Esophagus muscularis mucosa (tissue), 4 donors: ENCODE measurements around the gene ITM2A. TPM values are rescaled to one million over a fixed set of nuclear protein-coding genes. Genes with fewer than 3 reads are reported as not detected.

Experiments used
- DNase-seq: peaks from one replicate; pipeline ENCODE4 v3.0.0-alpha.2; 2017; ENCODE audit errors: extremely low spot score
- H3K27ac ChIP-seq, 4 donors: fragments of 200-600 bp; sonication (generic); replicated peaks in 1 of 4; 1 replicate in 3 of 4; 2 replicates in 1 of 4; pipeline ENCODE4 v1.5.1; 2016 to 2019; ENCODE audit warnings: mild to moderate bottlenecking in 1 of 4
- H3K27me3 ChIP-seq, 4 donors: fragments of 200-600 bp; sonication (generic); one replicate each; pipeline versions ENCODE4 v1.5.1 to v1.6.0; 2016 to 2019
- H3K36me3 ChIP-seq, 4 donors: fragments of 200-600 bp; sonication (generic); one replicate each; pipeline ENCODE4 v1.5.1; 2016 to 2019
- H3K4me1 ChIP-seq, 4 donors: fragments of 200-600 bp; sonication (generic); one replicate each; pipeline ENCODE4 v1.5.1; 2016 to 2019
- H3K4me3 ChIP-seq, 4 donors: fragments of 200-600 bp; sonication (generic); 1 replicate in 2 of 4; 2 replicates in 2 of 4; pipeline ENCODE4 v1.5.1; 2016 to 2019; ENCODE audit warnings: mild to moderate bottlenecking in 4 of 4, moderate library complexity in 1 of 4
- H3K9me3 ChIP-seq, 4 donors: fragments of 200-600 bp; sonication (generic); 1 replicate in 3 of 4; 2 replicates in 1 of 4; pipeline ENCODE4 v1.5.1; 2016 to 2019
- CTCF ChIP-seq, 3 experiments: fragments of 200-600 bp in 2 of 3; fragments of 450-650 bp in 1 of 3; sonication (generic) in 2 of 3; IDR thresholded peaks; one replicate each; pipeline ENCODE4 v1.5.1; 2017 to 2019; ENCODE audit warnings: antibody characterized with exemption in 3 of 3, mild to moderate bottlenecking in 2 of 3, moderate library complexity in 1 of 3
- EP300 ChIP-seq: sonication (generic); formaldehyde crosslinking; IDR thresholded peaks from one replicate; pipeline ENCODE4 v1.6.1; 2017; ENCODE audit warnings: antibody characterized with exemption
- POLR2A ChIP-seq: fragments of 450-650 bp; IDR thresholded peaks from one replicate; pipeline ENCODE4 v1.6.1; 2017; ENCODE audit warnings: antibody characterized with exemption, moderate library complexity, mild to moderate bottlenecking, low read depth
- POLR2AphosphoS5 ChIP-seq, 2 donors: sonication (generic); formaldehyde crosslinking; IDR thresholded peaks; one replicate each; pipeline ENCODE4 v1.6.1; 2017; ENCODE audit warnings: antibody characterized with exemption in 2 of 2
- WGBS: methylation state at CpG from one replicate; pipeline ENCODE4 v1.1.5; 2018; 5-methylcytosine and 5-hydroxymethylcytosine counted together
- intact Hi-C: fragments of 100-400 bp; cut with DNase I; formaldehyde crosslinking; loops from one replicate; pipeline ENCODE4 v1.15.1; 2023
- total RNA-seq, 4 donors: library from RNA; depleted of rRNA; stranded (reverse); fragments of >200 nt; gene quantifications; one replicate each; pipeline versions ENCODE4 v1.1.0 to v1.2.1, GENCODE V29; 2016

Gene ITM2A
- total RNA-seq, 4 donors from 2014 or later: 19.1 to 62.8 (median 37.8) TPM

- TF ChIP-seq CTCF (IDR thresholded peaks at IDR 0.05) (no peak), POLR2AphosphoS5 (IDR thresholded peaks at IDR 0.05) (no peak), EP300 (no peak), POLR2A (no peak)
- no peak for DNase-seq
- Histone ChIP-seq H3K36me3 (no peaks in the 10 kb centered on the region), H3K27ac (no peak overlapping the region), H3K9me3 (no peaks in the 10 kb centered on the region), H3K4me3 (no peak overlapping the region), H3K27me3 (no peaks in the 10 kb centered on the region), H3K4me1 (no peaks in the 10 kb centered on the region)
- intact Hi-C loops: no loop called here
- 38% methylated on average over 4 of the region's 4 CpGs for WGBS
Measured at GRCh38 chrX:79330022-79330421, 37.1 kb downstream of the ITM2A start.

- H3K36me3 ChIP-seq: no peaks in the 10 kb centered on the region
- no peaks in the 10 kb centered on the region for H3K9me3 ChIP-seq
- H3K4me3 ChIP-seq: no peak overlapping the region
- TF ChIP-seq EP300 (no peak), CTCF (IDR thresholded peaks at IDR 0.05) (no peak), POLR2AphosphoS5 (IDR thresholded peaks at IDR 0.05) (no peak), POLR2A (no peak)
- H3K27me3 ChIP-seq: no peaks in the 10 kb centered on the region
- DNase-seq: no peak
- WGBS: 47% methylated on average over 7 of the region's 8 CpGs
- intact Hi-C loops: no loop called here
- no peak overlapping the region for H3K27ac ChIP-seq
- H3K4me1 ChIP-seq: no peaks in the 10 kb centered on the region
Measured at GRCh38 chrX:79325263-79325958, 41.7 kb downstream of the ITM2A start.

Other genes starting within 250 kb of the ITM2A start
- under 1 TPM; under 0.01 to 0.66 (median 0.12) TPM for gene GPR174, start 222.6 kb downstream of the ITM2A start, total RNA-seq